ENCODE results near the gene PCSK1.

Gene PCSK1

GRCh38 chr5:96433066-96433447 is at the start of gene PCSK1:
Gene PCSK1 (minus strand): TSS chr5:96433248. CDS start chr5:96433042, 206 bp downstream.
- no peak for DNase-seq

DNA sequence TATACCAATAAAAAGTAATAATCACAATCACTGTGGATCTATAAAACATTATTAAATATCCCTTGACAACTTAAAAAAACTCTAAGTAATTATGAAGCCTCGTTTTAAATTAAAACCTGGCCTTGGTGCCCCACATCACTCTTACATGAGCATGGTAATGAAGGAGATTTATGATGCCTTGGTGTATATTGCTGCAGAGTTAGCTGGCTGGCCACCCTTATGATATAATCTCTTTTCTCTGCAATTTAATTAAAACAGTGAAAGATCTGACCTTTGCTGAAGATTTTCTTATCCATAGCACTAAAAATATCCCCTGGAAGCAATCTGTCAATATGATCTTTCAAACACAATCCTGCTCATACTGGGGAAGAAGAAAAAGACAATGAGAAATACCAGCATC is 48.8 kb upstream of the PCSK1 start:
- DNase-seq: no peak

DNA sequence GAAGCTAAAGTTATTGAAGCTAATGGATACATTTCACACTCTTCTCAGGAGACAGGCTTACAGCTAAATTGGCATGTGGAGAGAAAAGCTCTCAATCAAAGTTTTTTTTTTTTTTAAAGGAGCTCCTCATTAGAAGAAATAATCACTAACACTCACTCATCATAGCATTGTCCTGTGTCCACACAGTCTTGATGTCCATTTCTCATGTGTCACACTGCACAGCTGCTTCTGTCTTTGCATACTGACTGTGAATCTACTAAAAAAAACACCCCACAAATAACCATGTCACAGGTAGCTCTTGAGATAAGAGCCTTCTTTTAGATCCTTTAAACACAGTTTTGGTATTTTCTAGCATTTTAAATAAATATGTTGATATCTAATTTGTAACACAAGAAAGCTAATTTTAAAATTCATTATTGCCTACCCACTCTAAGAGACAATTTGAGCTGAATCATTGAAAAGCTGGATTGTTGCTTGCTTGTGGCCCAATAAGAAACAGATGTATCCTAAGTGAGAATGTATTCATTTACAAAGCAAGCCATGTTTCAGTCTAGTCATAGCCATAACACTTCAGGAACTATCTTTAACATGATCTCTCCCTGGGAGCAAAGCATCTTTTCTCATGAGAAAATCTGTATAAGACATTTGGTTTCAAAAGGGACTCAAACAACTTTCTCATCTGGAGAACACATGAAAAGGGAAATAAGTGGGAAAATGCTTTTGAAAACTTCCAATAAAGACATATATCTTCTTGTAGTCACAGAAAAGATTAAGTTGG is 48.1 kb upstream of the PCSK1 start:
- DNase-seq: no peak

- no peak for DNase-seq
Observed at GRCh38 chr5:96478983-96479382, 45.9 kb upstream of the PCSK1 start.

- DNase-seq: peak; percentile 4
Observed at GRCh38 chr5:96476654-96477053, 43.6 kb upstream of the PCSK1 start.

- DNase-seq: no peak
Observed at GRCh38 chr5:96474073-96474472, 41.0 kb upstream of the PCSK1 start.

GRCh38 chr5:96473155-96473554 is 40.1 kb upstream of the PCSK1 start:
- no peak for DNase-seq

DNA sequence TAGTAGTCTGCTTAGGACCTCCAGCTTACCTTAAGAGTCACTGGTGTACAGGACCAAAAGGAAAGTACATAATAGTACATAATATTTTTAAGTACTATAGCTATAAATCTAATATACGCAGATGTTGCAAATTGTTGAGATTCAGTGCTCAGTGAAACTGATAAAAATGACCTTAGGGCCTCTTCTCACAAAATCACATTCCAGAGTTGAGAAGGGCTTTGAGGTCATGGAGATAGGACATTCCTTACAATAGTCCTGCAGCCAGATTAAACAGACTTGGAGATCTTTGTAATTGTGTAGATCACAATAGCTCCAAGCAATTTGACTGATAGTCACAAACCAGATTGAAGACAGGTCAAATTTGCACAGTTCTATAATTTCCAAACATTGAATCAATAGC is 37.7 kb upstream of the PCSK1 start:
- DNase-seq: no peak

- no peak for DNase-seq
Observed at GRCh38 chr5:96468956-96469355, 35.9 kb upstream of the PCSK1 start.

- no peak for DNase-seq
Observed at GRCh38 chr5:96463091-96463490, 30.0 kb upstream of the PCSK1 start.

DNA sequence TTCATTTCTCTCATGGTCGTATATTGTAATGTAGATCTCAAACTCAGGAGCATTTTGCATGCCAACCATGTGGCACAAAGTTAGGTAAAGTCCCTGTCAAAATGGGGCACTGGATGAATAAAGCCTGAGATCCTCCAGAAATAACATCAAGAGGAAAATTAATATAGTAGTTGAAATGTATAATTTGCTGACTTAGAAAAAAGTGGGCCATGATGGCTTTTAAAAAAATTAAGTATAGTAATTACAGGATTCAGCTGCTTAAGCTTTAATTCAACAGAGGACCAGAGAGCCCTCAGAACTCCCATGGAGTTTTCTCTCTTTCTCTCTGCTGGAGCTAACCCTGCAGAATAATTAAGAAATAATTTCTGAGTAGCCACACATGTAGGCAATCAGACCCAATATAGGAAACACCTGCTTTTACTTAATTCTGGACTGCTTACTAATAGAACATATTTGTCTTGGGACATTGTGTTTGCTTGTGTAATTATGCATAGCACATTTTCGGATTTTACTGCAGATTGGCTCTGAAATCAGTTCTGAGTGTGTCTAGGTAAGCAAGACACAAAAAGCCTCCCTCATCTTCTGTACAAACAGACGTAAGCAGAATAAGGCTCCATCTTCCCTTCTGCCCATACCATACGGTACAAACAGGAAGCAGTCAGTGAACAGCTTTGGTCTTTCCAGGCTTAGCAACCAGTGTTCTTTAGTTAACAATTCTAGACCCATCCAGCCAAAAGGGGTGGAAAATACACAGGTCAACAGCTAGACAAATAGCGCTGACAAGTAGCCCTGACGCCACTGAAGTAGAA is 26.5 kb upstream of the PCSK1 start:
- DNase-seq: no peak

DNA sequence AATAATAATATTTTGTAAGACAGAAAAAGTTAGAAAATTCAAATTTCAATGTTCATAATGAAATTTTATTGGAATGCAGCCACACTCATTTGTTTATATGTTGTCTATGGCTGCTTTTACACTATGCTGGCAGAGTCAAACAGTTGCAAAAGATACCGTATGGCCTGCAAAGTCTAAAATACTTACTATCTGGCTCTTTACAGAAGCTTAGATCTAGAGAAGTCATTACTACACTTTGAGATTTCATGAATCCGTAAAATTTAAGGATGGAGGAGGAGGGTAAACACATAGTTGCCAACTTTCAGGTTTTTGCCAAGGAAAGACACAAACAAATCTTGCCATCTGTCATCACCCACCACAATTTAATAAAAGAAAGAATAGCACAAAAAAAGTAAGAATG is 25.1 kb upstream of the PCSK1 start:
- no peak for DNase-seq

DNA sequence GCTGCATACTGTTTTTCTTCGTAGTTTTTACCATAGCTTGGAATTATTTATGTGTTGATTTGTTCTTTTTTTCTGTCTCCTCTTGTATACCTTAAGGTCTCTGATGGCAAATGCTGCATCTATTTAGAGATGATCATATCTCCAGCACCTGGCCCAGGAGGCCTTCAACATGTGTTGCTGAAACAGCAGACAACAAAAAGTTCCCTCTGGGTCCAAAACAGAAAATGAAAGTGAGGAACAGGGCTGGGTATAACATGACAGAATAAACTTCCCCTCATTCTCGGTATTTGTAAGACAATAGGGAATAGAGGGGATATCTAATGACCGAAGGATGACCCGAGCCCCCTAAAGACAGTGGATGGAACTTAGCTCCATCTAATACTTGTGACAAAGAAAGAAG is 22.7 kb upstream of the PCSK1 start:
- DNase-seq: no peak

DNA sequence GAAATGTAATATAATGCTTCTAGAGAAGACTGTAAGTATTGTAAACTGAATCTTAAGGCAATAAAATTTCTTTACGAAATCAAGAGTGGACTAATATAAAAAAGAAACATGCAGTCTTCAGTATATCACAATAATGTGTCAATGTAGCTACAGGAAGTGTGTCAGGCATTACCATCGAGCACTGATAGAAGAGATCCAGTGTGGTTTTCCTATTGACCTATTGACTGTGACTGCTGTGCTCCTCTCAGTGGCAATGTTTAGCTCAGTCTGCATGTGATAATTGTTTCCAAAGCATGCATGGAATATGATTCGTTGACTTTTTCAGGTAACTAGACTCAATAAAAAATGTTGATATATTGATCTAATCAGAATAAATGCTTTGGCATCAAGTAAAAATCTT is 20.3 kb upstream of the PCSK1 start:
- no peak for DNase-seq

DNA sequence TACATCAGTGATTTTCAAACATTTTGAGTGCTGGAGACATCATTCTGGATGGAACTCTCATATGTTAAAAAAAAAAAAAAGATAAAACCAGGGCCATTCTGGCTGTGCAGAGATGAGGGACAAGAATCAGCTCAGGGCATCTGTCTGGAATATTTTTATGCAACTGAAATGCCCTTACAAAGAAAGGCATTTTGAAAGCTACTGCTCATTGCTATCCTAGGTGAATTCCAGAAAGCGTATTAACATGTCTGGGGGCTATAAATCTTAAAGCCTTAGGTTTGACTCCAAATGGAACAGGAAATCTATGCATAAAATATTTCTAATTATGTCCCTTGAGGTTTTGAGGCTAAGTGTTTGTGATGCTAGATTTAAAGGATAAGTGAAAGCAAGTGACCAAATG is 14.9 kb upstream of the PCSK1 start:
- no peak for DNase-seq

- no peak for DNase-seq
Observed at GRCh38 chr5:96440185-96440538, 7.1 kb upstream of the PCSK1 start.

GRCh38 chr5:96439477-96440184 is 6.6 kb upstream of the PCSK1 start:
- no peak for DNase-seq

DNA sequence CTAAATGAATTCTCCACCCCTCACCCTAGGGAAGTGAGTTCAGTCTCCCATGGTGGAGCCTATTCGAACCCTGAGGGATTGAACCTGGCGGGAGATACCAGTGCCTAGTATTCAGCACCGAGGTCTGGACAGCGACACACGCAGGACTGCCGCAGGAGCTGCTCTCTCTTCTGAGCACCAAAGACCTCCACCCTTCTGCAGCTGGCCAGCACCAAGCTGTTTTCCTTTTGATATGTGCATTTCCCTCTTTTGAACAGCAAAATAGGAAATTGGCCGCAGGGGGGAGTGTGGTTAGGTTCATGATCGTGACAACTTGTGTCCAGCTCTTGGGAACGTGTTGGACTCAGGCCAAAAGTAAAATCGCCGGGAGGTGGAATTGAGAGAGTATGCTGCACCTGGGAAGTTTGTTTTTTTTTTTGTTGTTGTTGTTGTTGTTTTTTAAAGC is 1.2 kb upstream of the PCSK1 start:
- DNase-seq: peak; percentile 52

GRCh38 chr5:96432216-96433065 is 607 bp downstream of the PCSK1 start:
- DNase-seq: no peak

- peak; percentile 28 for DNase-seq
Observed at GRCh38 chr5:96431376-96432187, 1.5 kb downstream of the PCSK1 start.

DNA sequence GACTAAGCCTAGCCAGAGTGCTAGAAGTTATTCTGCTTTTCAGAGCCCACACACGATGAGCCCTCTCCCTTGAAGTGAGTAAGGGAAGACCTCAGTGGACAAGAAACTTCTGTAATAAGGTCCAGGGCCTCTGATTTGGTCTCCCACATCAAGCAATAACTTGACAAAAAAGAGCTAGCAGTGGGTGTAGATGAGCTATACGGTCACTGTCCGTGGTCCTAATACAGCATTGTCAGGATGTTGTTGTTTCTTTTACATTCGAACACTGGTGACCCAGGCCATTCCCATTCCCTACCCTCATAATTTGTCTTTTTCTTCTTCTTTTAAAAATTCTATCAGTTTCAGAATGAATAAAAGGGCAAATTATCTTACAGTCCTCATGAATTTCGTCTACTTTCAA is 5.2 kb downstream of the PCSK1 start:
- DNase-seq: no peak

GRCh38 chr5:96426831-96427230 is 6.2 kb downstream of the PCSK1 start:
- no peak for DNase-seq
